Neural progenitor cell (in vitro differentiated cells): ENCODE data around the gene HPSE2. TPM values are rescaled to one million over a fixed set of nuclear protein-coding genes. Genes with fewer than 3 reads are reported as not detected.

Experiments used
- DNase-seq: peaks from one replicate; pipeline ENCODE4 v3.0.0-alpha.2; 2016; ENCODE audit warnings: low spot score
- H2AFZ ChIP-seq: fragments of 200-600 bp; sonication (generic); replicated peaks from 2 replicates; pipeline ENCODE4 v1.6.1; 2016; ENCODE audit warnings: antibody characterized with exemption
- H3F3A ChIP-seq: fragments of 200-600 bp; sonication (generic); 2 replicates; pipeline ENCODE4 v1.6.1; 2016; ENCODE audit warnings: antibody characterized with exemption, low read depth
- H3K27ac ChIP-seq: fragments of 200-600 bp; sonication (generic); 2 replicates; pipeline ENCODE4 v1.5.1; 2016; ENCODE audit warnings: mild to moderate bottlenecking
- H3K27me3 ChIP-seq: fragments of 200-600 bp; sonication (generic); 2 replicates; pipeline ENCODE4 v1.6.1; 2016; ENCODE audit warnings: mild to moderate bottlenecking, moderate library complexity
- H3K36me3 ChIP-seq: fragments of 200-600 bp; sonication (generic); 2 replicates; pipeline ENCODE4 v1.5.1; 2016
- H3K4me1 ChIP-seq: fragments of 200-600 bp; sonication (generic); 2 replicates; pipeline ENCODE4 v1.6.1; 2016; ENCODE audit warnings: mixed run types
- H3K4me2 ChIP-seq: fragments of 200-600 bp; sonication (generic); 2 replicates; pipeline ENCODE4 v1.6.1; 2016
- H3K4me3 ChIP-seq: fragments of 200-600 bp; sonication (generic); 2 replicates; pipeline ENCODE4 v1.5.1; 2016
- H3K79me2 ChIP-seq: fragments of 200-600 bp; sonication (generic); 2 replicates; pipeline ENCODE4 v1.6.1; 2016; ENCODE audit warnings: low read depth
- H3K9ac ChIP-seq: fragments of 200-600 bp; sonication (generic); 2 replicates; pipeline ENCODE4 v1.6.1; 2016
- H3K9me3 ChIP-seq: fragments of 200-600 bp; sonication (generic); 2 replicates; pipeline ENCODE4 v1.5.1; 2016; ENCODE audit warnings: low read depth
- H4K20me1 ChIP-seq: fragments of 200-600 bp; sonication (generic); 2 replicates; pipeline ENCODE4 v1.6.1; 2016; ENCODE audit warnings: low read depth
- H3K27ac Mint-ChIP-seq: 3 replicates; pipeline ENCODE4 v1.8.0; 2021; ENCODE audit warnings: mixed read lengths
- H3K27me3 Mint-ChIP-seq: 2 replicates; pipeline ENCODE4 v1.8.0; 2022; ENCODE audit warnings: low read depth, mild to moderate bottlenecking, inconsistent platforms, moderate library complexity, mixed read lengths; ENCODE audit not compliant: insufficient read depth
- H3K36me3 Mint-ChIP-seq: 3 replicates; pipeline ENCODE4 v1.8.0; 2021; ENCODE audit warnings: mixed read lengths
- H3K4me1 Mint-ChIP-seq: 3 replicates; pipeline ENCODE4 v1.8.0; 2021; ENCODE audit warnings: mixed read lengths
- H3K4me3 Mint-ChIP-seq: 3 replicates; pipeline ENCODE4 v1.8.0; 2021; ENCODE audit warnings: mild to moderate bottlenecking, moderate library complexity, mixed read lengths
- H3K9me3 Mint-ChIP-seq: 3 replicates; pipeline ENCODE4 v1.8.0; 2020; ENCODE audit warnings: mixed read lengths
- EZH2 ChIP-seq: fragments of 200-600 bp; sonication (generic); IDR thresholded peaks from 2 replicates; pipeline ENCODE4 v1.6.1; 2017; ENCODE audit warnings: antibody characterized with exemption, mild to moderate bottlenecking, moderate library complexity
- EZH2phosphoT487 ChIP-seq: fragments of 200-600 bp; sonication (generic); IDR thresholded peaks from 2 replicates; pipeline ENCODE4 v1.6.1; 2017; ENCODE audit warnings: antibody characterized with exemption
- total RNA-seq: library from RNA; depleted of rRNA; stranded (reverse); fragments of >200 nt; gene quantifications from 2 replicates; pipeline ENCODE4 v1.2.3, GENCODE V29; 2015; ENCODE audit warnings: low replicate concordance
- TF ChIP-seq, protein P1 (sequence below): fragments of 200-600 bp; sonication (generic); IDR thresholded peaks from 2 replicates; pipeline ENCODE4 v1.5.1; 2017; ENCODE audit warnings: antibody characterized with exemption, mild to moderate bottlenecking

HPSE2 gene
- total RNA-seq, 1 donor from 2014 or later: 3.4 TPM

DNA sequence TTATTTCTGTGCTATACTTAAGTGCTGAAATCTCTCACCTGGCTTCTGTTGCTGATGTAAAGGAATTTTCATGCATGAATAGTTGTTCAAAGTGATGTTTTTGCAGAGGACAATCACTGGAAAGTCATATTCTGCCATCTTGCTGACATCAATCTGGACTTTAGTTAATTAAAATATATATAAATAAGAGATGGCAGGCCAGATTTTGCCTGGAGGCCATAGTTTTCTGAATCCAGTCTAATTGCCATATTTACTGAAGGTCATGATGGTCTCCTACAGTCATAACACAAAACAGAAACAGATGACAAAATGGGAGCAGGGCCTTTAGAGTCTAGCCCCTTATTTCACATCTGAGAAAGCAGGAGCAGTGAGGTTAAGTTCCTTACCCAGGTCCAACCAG, 228.2 kb downstream of the HPSE2 start:
- H3K4me1 ChIP-seq: peaks cover 29% of the 10 kb centered on the region
- H3K27me3 Mint-ChIP-seq: no peaks in the 10 kb centered on the region

DNA sequence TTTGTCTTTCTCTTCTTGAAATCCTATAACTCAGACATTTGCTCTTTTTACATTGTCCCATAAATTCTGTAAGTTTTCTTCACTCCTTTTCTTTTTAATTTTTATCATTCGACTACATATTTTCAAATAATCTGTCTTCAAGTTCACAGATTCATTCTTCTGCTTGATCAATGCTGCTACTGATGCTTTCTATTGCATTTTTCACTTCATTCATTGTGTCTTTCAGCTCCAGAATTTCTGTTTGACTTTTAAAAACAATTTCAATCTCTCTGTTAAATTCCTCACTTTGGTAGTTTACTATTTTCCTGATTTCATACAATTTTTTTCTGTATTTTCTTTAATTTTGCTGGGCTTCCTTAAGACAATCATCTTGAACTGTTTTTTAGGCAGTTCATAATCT, 230.4 kb downstream of the HPSE2 start:
- Histone ChIP-seq H3K9ac (no peak overlapping the region), H3K4me2 (no peak overlapping the region), H3K36me3 (no peaks in the 10 kb centered on the region), H3K4me1 (peaks cover 25% of the 10 kb centered on the region), H3K79me2 (no peaks in the 10 kb centered on the region), H3K27ac (no peak overlapping the region), H3K9me3 (peaks cover 16% of the 10 kb centered on the region), H4K20me1 (no peaks in the 10 kb centered on the region), H3K4me3 (no peak overlapping the region), H2AFZ (no peak overlapping the region), H3K27me3 (no peaks in the 10 kb centered on the region), H3F3A (no peaks in the 10 kb centered on the region)
- Mint-ChIP-seq H3K27me3 (no peaks in the 10 kb centered on the region), H3K27ac (no peak overlapping the region), H3K4me1 (peaks cover 11% of the 10 kb centered on the region), H3K9me3 (peaks cover 17% of the 10 kb centered on the region), H3K4me3 (no peak overlapping the region), H3K36me3 (no peaks in the 10 kb centered on the region)
- DNase-seq: no peak
- TF ChIP-seq, protein P1, sequence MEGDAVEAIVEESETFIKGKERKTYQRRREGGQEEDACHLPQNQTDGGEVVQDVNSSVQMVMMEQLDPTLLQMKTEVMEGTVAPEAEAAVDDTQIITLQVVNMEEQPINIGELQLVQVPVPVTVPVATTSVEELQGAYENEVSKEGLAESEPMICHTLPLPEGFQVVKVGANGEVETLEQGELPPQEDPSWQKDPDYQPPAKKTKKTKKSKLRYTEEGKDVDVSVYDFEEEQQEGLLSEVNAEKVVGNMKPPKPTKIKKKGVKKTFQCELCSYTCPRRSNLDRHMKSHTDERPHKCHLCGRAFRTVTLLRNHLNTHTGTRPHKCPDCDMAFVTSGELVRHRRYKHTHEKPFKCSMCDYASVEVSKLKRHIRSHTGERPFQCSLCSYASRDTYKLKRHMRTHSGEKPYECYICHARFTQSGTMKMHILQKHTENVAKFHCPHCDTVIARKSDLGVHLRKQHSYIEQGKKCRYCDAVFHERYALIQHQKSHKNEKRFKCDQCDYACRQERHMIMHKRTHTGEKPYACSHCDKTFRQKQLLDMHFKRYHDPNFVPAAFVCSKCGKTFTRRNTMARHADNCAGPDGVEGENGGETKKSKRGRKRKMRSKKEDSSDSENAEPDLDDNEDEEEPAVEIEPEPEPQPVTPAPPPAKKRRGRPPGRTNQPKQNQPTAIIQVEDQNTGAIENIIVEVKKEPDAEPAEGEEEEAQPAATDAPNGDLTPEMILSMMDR: no peak
- TF ChIP-seq EZH2phosphoT487 (no peak), EZH2 (no peak)

More for the DNA sequence above, 228.2 kb downstream of the HPSE2 start:
- Histone ChIP-seq H3K9me3 (peaks cover 16% of the 10 kb centered on the region), H3K27me3 (no peaks in the 10 kb centered on the region), H3K4me2 (no peak overlapping the region), H3K9ac (no peak overlapping the region), H2AFZ (no peak overlapping the region), H3K4me3 (no peak overlapping the region), H3K36me3 (no peaks in the 10 kb centered on the region), H3F3A (no peaks in the 10 kb centered on the region), H4K20me1 (no peaks in the 10 kb centered on the region), H3K27ac (no peak overlapping the region), H3K79me2 (no peaks in the 10 kb centered on the region)
- Mint-ChIP-seq H3K4me1 (peaks cover 11% of the 10 kb centered on the region), H3K36me3 (no peaks in the 10 kb centered on the region), H3K27ac (no peak overlapping the region), H3K9me3 (peaks cover 17% of the 10 kb centered on the region), H3K4me3 (no peak overlapping the region)
- no peak for DNase-seq
- TF ChIP-seq EZH2phosphoT487 (no peak), EZH2 (no peak)
- TF ChIP-seq, protein P1: no peak

DNA sequence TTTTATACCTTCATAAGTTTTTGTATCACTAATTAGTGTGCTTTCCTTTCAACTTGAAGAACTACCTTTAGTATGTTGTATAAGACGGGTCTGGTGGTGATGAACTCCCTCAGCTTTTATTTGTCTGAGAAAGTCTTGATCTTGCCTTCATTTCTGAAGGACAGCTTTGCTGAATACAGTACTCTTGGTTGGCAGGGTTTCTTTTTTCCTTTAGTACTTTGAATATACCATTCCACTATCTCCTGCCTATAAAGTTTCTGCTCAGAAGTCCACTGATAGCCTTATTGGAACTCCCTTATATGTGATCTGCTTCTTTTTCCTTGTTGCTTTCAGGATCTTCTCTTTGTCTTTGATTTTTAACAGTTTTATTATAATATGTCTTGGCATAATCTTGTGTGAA, 230.9 kb downstream of the HPSE2 start:
- Histone ChIP-seq H3K27me3 (no peaks in the 10 kb centered on the region), H2AFZ (no peak overlapping the region), H3K36me3 (no peaks in the 10 kb centered on the region), H3K9ac (no peak overlapping the region), H3F3A (no peaks in the 10 kb centered on the region), H3K4me2 (no peak overlapping the region), H3K79me2 (no peaks in the 10 kb centered on the region), H3K27ac (no peak overlapping the region), H3K9me3 (peaks cover 16% of the 10 kb centered on the region), H3K4me1 (peaks cover 19% of the 10 kb centered on the region), H3K4me3 (no peak overlapping the region), H4K20me1 (no peaks in the 10 kb centered on the region)
- Mint-ChIP-seq H3K9me3 (peaks cover 17% of the 10 kb centered on the region), H3K4me3 (no peak overlapping the region), H3K27ac (no peak overlapping the region), H3K4me1 (peaks cover 11% of the 10 kb centered on the region), H3K36me3 (no peaks in the 10 kb centered on the region), H3K27me3 (no peaks in the 10 kb centered on the region)
- no peak for DNase-seq
- TF ChIP-seq EZH2: no peak
- no peak for TF ChIP-seq EZH2phosphoT487
- TF ChIP-seq, protein P1: no peak
